Osteoblast (primary cell): ENCODE measurements around the gene RWDD1. TPM values are rescaled to one million over a fixed set of nuclear protein-coding genes. Genes with fewer than 3 reads are reported as not detected.

Source experiments
- DNase-seq: peaks from one replicate; pipeline ENCODE4 v3.0.0; 2011; ENCODE audit warnings: low spot score, mixed read lengths; ENCODE audit not compliant: insufficient read length; ENCODE audit errors: missing footprints
- H2AFZ ChIP-seq: 2 replicates; pipeline ENCODE4 v1.6.0; 2011; ENCODE audit warnings: mild to moderate bottlenecking, low read length
- H3K27ac ChIP-seq: 2 replicates; pipeline ENCODE4 v1.5.1; 2011; ENCODE audit warnings: mild to moderate bottlenecking, low read depth, low read length, moderate library complexity
- H3K27me3 ChIP-seq: 2 replicates; pipeline ENCODE4 v1.6.0; 2012; ENCODE audit warnings: mild to moderate bottlenecking, control low read depth, inconsistent platforms, low read length, moderate library complexity; ENCODE audit not compliant: insufficient read depth
- H3K36me3 ChIP-seq: 2 replicates; pipeline ENCODE4 v1.5.1; 2011; ENCODE audit warnings: mild to moderate bottlenecking, low read length, control low read depth, moderate library complexity; ENCODE audit not compliant: insufficient read depth
- H3K4me1 ChIP-seq: 2 replicates; pipeline ENCODE4 v1.5.1; 2011; ENCODE audit warnings: mild to moderate bottlenecking, low read length, control low read depth, moderate library complexity; ENCODE audit not compliant: insufficient read depth
- H3K4me2 ChIP-seq: 2 replicates; pipeline ENCODE4 v1.6.0; 2011; ENCODE audit warnings: mild to moderate bottlenecking, low read length; ENCODE audit not compliant: insufficient read depth
- H3K4me3 ChIP-seq: fragments of 200-600 bp; sonication (generic); 3 replicates; pipeline ENCODE4 v1.5.1; 2012; ENCODE audit warnings: mild to moderate bottlenecking, low read length, inconsistent platforms; ENCODE audit not compliant: insufficient read depth
- H3K79me2 ChIP-seq: 2 replicates; pipeline ENCODE4 v1.6.0; 2012; ENCODE audit warnings: mild to moderate bottlenecking, low read length, control low read depth, inconsistent platforms; ENCODE audit not compliant: insufficient read depth
- H3K9me3 ChIP-seq: 2 replicates; pipeline ENCODE4 v1.5.1; 2011; ENCODE audit warnings: low read depth, low read length, control low read depth
- H4K20me1 ChIP-seq: 2 replicates; pipeline ENCODE4 v1.6.0; 2012; ENCODE audit warnings: mild to moderate bottlenecking, low read length, control low read depth; ENCODE audit not compliant: insufficient read depth
- total RNA-seq: library from RNA; depleted of rRNA; stranded (reverse); fragments of >200 nt; gene quantifications from 2 replicates; pipeline ENCODE4 v1.2.3, GENCODE V29; 2012
- TF ChIP-seq, protein P1 (sequence below): IDR thresholded peaks from 2 replicates; pipeline ENCODE4 v1.5.1; 2011; ENCODE audit warnings: mild to moderate bottlenecking, low read depth, low read length, moderate library complexity; ENCODE audit errors: extremely low read depth

RWDD1 gene
- total RNA-seq, 1 donor: 39.1 TPM

- DNase-seq: no peak
- Histone ChIP-seq H3K4me3 (no peak overlapping the region), H2AFZ (peak overlapping the region; percentile 90), H4K20me1 (no peaks in the 10 kb centered on the region), H3K4me2 (no peak overlapping the region), H3K36me3 (no peaks in the 10 kb centered on the region), H3K27me3 (no peaks in the 10 kb centered on the region), H3K79me2 (no peaks in the 10 kb centered on the region), H3K9me3 (no peaks in the 10 kb centered on the region), H3K27ac (no peak overlapping the region), H3K4me1 (peaks cover 22% of the 10 kb centered on the region)
- TF ChIP-seq, protein P1, sequence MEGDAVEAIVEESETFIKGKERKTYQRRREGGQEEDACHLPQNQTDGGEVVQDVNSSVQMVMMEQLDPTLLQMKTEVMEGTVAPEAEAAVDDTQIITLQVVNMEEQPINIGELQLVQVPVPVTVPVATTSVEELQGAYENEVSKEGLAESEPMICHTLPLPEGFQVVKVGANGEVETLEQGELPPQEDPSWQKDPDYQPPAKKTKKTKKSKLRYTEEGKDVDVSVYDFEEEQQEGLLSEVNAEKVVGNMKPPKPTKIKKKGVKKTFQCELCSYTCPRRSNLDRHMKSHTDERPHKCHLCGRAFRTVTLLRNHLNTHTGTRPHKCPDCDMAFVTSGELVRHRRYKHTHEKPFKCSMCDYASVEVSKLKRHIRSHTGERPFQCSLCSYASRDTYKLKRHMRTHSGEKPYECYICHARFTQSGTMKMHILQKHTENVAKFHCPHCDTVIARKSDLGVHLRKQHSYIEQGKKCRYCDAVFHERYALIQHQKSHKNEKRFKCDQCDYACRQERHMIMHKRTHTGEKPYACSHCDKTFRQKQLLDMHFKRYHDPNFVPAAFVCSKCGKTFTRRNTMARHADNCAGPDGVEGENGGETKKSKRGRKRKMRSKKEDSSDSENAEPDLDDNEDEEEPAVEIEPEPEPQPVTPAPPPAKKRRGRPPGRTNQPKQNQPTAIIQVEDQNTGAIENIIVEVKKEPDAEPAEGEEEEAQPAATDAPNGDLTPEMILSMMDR: no peak
Measured at GRCh38 chr6:116563830-116564229, 7.5 kb upstream of the RWDD1 start.

DNA sequence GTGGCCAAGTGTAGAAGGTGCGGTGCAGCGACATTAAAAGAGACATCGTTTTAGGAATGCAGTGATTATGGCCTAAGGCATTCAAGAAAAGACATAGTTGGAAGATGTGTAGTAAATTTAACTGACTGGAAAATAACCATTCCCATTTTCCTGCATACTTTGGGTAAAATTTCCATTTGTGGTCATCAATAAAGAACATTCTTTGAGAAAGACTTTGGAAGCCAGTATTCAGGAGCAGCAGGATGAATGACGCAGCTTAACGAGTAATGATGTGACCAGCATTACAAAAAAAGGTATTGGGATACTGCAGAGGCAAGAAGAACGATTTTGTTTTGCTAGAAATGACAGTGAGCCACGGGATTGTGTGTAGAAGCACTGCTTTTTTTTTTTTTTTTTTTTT is 7.0 kb upstream of the RWDD1 start:
- Histone ChIP-seq H3K4me2 (peak overlapping the region; percentile 75), H2AFZ (peak overlapping the region; percentile 90)

GRCh38 chr6:116564921-116565872 is 6.1 kb upstream of the RWDD1 start:
- H3K4me2 ChIP-seq: peak overlapping the region; percentile 75
- no peaks in the 10 kb centered on the region for H4K20me1 ChIP-seq
- H3K4me1 ChIP-seq: peaks cover 26% of the 10 kb centered on the region
- no peaks in the 10 kb centered on the region for H3K36me3 ChIP-seq
- peak overlapping the region; percentile 64 for H3K27ac ChIP-seq
- H3K27me3 ChIP-seq: no peaks in the 10 kb centered on the region
- H3K9me3 ChIP-seq: no peaks in the 10 kb centered on the region
- H3K79me2 ChIP-seq: peaks cover 9% of the 10 kb centered on the region
- TF ChIP-seq, protein P1: no peak
- DNase-seq: peak; percentile 37
- peak overlapping the region; percentile 90 for H2AFZ ChIP-seq
- H3K4me3 ChIP-seq: peak overlapping the region; percentile 66

More for the DNA sequence above, 7.0 kb upstream of the RWDD1 start:
- H3K79me2 ChIP-seq: peaks cover 1% of the 10 kb centered on the region
- no peak overlapping the region for H3K4me3 ChIP-seq
- peak; percentile 82 for DNase-seq
- TF ChIP-seq, protein P1: no peak
- no peaks in the 10 kb centered on the region for H3K9me3 ChIP-seq
- H3K27ac ChIP-seq: peak overlapping the region; percentile 64
- H3K36me3 ChIP-seq: no peaks in the 10 kb centered on the region
- no peaks in the 10 kb centered on the region for H4K20me1 ChIP-seq
- peaks cover 21% of the 10 kb centered on the region for H3K4me1 ChIP-seq
- no peaks in the 10 kb centered on the region for H3K27me3 ChIP-seq

DNA sequence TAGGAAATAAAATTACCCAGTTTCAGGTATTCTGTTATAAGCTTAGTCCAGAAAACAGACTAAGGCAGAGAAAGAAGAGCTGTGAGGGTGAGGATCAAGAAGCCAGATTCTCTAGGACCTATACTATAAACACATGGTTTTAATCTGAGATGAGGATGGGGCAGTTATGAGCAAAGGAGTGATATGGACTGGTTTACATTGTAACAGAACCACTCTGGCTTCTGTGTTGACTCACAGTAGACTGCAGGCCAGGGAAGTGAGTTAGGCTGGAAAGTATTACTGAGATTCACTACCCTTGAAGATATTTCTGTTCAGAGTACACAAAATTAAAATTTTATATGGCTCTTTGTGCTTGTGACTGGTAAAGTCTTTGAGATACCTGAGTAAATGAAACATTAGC is 3.2 kb upstream of the RWDD1 start:
- TF ChIP-seq, protein P1: no peak
- Histone ChIP-seq H3K4me3 (no peak overlapping the region), H3K9me3 (no peaks in the 10 kb centered on the region), H3K4me2 (no peak overlapping the region), H3K4me1 (peaks cover 31% of the 10 kb centered on the region), H2AFZ (no peak overlapping the region), H3K27me3 (no peaks in the 10 kb centered on the region), H3K36me3 (no peaks in the 10 kb centered on the region), H3K27ac (no peak overlapping the region), H3K79me2 (peaks cover 34% of the 10 kb centered on the region), H4K20me1 (no peaks in the 10 kb centered on the region)
- DNase-seq: peak; percentile 43
